Stimulated activated CD4-positive, alpha-beta T cell treated with anti-CD3 and anti-CD28 coated beads, TNF-alpha, amount 100 ng/mL, for 48 hours (primary cell): ENCODE measurements around the gene ENKD1.

Source experiments
- DNase-seq, 3 donors: peaks; one replicate each; pipeline ENCODE4 v3.0.0-alpha.2; 2020; ENCODE audit warnings: low read depth in 3 of 3

Gene ENKD1

GRCh38 chr16:67651039-67651438, 15.5 kb downstream of the ENKD1 start:
- no peak for DNase-seq

GRCh38 chr16:67650023-67650422, 16.5 kb downstream of the ENKD1 start:
- no peak for DNase-seq

- DNase-seq: no peak
These were observed 17.0 kb downstream of the ENKD1 start for GRCh38 chr16:67649494-67649931.

GRCh38 chr16:67648764-67649407, 17.7 kb downstream of the ENKD1 start:
- DNase-seq: no peak

GRCh38 chr16:67648088-67648763, 18.3 kb downstream of the ENKD1 start:
- no peak for DNase-seq

GRCh38 chr16:67647681-67648080, 18.9 kb downstream of the ENKD1 start:
- no peak for DNase-seq

DNA sequence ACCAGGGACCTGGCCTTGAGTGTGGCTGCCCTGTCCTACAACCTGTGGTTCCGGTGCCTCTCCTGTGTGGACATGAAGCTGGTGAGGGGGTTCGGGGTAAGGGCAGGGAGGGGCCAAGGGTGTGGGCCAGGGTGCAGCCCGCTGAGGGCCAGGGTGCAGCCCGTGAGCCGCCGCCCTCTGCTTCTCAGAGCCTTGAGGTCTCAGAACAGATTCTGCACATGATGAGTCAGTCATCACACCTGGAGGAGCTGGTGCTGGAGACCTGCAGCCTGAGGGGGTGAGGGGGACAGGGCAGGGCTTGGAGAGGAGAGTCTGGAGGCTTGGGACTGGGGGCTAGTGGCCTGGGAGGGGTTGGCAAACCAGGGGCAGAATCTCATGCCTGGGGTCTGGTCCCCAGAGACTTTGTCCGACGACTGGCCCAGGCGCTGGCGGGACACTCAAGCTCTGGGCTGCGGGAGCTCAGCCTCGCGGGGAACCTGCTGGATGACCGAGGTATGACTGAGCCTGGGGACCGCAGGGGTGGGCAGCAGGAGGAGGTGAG, 19.4 kb downstream of the ENKD1 start:
- no peak for DNase-seq

DNA sequence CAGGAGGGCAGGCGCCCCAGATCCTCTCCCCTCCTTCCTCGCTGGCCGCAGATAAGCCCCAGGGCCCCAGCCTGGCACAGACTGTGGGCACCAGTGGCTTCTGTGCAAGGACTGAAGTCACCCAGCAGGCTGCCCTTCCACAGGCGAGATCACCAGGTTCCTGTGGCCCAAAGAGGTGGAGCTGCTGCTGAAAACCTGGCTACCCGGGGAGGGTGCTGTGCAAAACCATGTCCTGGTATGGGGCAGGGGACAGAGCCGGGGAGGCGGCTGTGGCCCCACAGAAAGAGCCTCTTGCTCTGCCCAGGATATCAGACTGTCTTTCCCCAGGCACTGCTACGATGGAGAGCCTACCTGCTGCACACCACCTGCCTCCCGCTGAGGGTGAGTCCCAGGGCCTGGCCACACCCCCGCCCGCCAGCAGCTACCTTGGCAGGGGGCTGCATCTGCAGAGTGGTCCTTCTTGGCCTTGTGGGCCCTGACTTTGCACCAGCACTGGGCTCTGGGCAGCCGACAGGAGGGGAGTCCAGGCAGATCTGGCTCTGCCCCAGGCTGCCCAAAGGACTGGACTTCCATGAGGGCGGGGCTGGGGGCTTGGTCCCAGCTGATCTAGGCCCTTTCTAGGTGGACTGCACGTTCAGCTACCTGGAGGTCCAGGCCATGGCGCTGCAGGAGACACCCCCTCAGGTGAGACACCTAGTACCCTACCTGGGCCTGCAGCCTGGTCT, 21.0 kb downstream of the ENKD1 start:
- DNase-seq: no peak

DNA sequence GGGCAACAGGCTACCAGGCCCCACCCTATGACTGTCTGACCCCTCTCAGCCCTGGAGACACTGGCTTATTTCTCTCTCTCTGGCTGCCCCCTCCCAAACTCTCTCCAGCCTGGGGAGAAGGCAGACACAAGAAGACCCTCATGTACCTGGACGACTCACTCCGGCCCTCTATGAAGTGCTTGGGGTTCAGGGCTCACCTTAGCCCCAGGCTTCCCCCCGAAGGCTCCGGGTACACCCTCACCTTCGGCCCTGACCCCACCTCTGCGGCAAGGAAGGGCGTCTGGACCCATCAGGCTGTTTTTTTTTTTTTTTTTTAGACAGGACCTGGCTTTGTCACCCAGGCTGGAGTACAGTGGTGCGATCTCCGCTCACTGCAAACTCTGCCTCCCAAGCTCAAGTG, 22.5 kb downstream of the ENKD1 start:
- DNase-seq: no peak

DNA sequence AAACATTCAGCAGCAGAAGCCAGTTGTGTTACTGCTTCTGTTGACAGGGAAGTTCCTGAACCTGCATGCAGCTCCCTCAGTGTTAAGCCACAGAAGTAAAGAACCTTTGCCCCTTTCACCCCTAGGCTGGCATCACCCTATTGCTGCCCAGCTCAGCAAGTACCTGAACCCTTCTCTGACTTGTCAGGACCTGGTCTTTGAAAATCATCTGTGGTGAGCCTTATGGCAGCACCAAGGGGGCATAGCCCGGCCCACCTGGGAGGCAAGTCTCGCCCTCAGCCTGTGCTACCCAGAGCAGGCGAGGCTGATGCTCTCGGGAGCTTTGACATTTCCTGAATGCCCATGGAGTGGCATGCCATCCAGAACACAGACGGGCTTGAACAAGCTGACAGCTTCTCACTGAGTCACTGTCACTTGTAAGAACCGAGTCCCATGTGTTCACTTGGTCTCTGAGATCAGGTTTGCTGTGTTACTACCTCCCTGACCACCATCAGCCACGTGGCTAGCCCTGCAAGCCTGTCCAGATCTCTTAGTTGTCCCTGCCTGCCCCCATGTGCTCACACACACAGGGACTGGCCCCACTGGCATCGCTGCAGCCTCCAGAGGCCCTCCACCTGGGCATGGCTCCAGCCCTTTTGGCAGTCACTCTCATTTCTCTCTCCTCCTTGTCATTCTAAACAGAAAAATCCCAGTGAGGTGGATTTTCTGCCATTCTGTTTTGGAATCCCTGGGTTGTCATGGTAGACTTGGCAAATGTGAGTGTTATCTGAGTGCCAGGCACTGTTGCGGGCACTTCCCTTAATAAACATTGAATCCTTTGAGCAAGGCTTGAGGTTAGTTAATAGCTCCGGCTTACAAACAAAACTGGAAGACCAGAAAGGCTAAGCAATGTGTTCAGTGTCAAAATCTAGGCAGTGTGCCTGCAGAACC, 24.5 kb downstream of the ENKD1 start:
- no peak for DNase-seq

GRCh38 chr16:67637625-67638024, 28.9 kb downstream of the ENKD1 start:
- DNase-seq: no peak

DNA sequence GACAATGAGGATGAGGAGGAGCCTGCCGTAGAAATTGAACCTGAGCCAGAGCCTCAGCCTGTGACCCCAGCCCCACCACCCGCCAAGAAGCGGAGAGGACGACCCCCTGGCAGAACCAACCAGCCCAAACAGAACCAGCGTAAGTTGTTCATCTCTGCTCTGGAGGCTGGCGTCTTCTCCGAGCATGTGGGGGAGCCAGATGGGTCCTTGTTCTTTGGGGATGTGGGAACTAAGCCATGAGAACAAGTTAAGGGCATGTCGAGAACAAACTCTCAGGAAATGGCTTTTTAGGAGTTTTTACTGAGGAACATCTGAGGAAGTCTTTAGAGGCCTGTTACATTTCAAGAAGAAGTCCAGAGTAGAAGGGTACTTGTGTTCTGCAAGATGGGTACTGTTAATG, 29.8 kb downstream of the ENKD1 start:
- DNase-seq: no peak

- no peak for DNase-seq
These were observed 34.0 kb downstream of the ENKD1 start for GRCh38 chr16:67632415-67633172.

DNA sequence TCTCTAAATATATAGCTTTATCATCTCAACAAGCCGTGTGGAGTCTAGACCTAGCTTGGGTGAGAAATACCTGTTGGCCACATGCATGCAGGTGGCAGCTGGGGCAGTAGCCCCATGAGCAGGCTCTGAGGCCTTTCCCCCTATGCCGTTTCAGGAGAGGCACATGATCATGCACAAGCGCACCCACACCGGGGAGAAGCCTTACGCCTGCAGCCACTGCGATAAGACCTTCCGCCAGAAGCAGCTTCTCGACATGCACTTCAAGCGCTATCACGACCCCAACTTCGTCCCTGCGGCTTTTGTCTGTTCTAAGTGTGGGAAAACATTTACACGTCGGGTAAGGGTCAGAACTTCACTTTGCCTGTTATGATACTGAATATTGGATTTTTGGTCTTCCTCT, 38.3 kb downstream of the ENKD1 start:
- no peak for DNase-seq

DNA sequence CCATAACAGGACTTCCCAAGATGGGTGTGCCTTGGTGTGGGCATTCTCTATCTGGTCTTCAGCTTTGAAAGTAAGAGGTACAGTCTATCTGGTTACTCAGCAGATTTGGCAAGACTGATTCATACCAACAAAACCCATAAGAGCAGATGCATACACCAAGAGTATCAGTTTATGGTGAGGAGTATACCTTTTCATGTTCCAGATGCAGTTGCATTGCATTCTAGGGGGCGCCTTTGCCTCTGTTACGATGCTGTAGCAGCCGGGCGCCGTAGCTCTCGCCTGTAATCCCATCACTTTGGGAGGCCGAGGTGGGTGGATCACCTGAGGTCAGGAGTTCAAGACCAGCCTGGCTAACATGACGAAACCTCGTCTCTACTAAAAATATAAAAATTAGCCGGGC, 52.7 kb downstream of the ENKD1 start:
- DNase-seq: no peak
